ENCODE results near the gene ITGA11.

Gene ITGA11

GRCh38 chr15:68289621-68290352 lies 142.2 kb downstream of the ITGA11 start:
- DNase-seq (ENCODE audit: low read depth in 2 of 2): no peak

- DNase-seq (ENCODE audit: low read depth in 2 of 2): no peak
Observed at GRCh38 chr15:68289057-68289456, 142.9 kb downstream of the ITGA11 start.

- DNase-seq (ENCODE audit: low read depth in 2 of 2): no peak
Observed at GRCh38 chr15:68286256-68286655, 145.7 kb downstream of the ITGA11 start.

GRCh38 chr15:68285259-68285980 lies 146.5 kb downstream of the ITGA11 start:
- no peak for DNase-seq (ENCODE audit: low read depth in 2 of 2)

GRCh38 chr15:68284616-68285258 lies 147.2 kb downstream of the ITGA11 start:
- DNase-seq (ENCODE audit: low read depth in 2 of 2): no peak

GRCh38 chr15:68283401-68283800 lies 148.6 kb downstream of the ITGA11 start:
- DNase-seq (ENCODE audit: low read depth in 2 of 2): no peak

- DNase-seq (ENCODE audit: low read depth in 2 of 2): no peak
Observed at GRCh38 chr15:68281008-68281407, 151.0 kb downstream of the ITGA11 start.

- no peak for DNase-seq (ENCODE audit: low read depth in 2 of 2)
Observed at GRCh38 chr15:68279779-68280753, 151.9 kb downstream of the ITGA11 start.

- no peak for DNase-seq (ENCODE audit: low read depth in 2 of 2)
Observed at GRCh38 chr15:68278595-68279405, 153.2 kb downstream of the ITGA11 start.

- peak; percentile 50 to 51 for DNase-seq (ENCODE audit: low read depth in 2 of 2)
Observed at GRCh38 chr15:68278345-68278594, 153.7 kb downstream of the ITGA11 start.

- DNase-seq (ENCODE audit: low read depth in 2 of 2): peak; percentile 75 to 81
Observed at GRCh38 chr15:68277603-68278344, 154.2 kb downstream of the ITGA11 start, which contains the start of gene FEM1B. FEM1B (plus strand) TSS chr15:68277745; CDS start chr15:68278418, 673 bp downstream.

GRCh38 chr15:68277131-68277602 lies 154.8 kb downstream of the ITGA11 start:
- no peak for DNase-seq (ENCODE audit: low read depth in 2 of 2)

GRCh38 chr15:68276668-68277067 lies 155.3 kb downstream of the ITGA11 start:
- DNase-seq (ENCODE audit: low read depth in 2 of 2): no peak

- DNase-seq (ENCODE audit: low read depth in 2 of 2): no peak
Observed at GRCh38 chr15:68275165-68275746, 156.7 kb downstream of the ITGA11 start.

- no peak for DNase-seq (ENCODE audit: low read depth in 2 of 2)
Observed at GRCh38 chr15:68274201-68274848, 157.6 kb downstream of the ITGA11 start.

- DNase-seq (ENCODE audit: low read depth in 2 of 2): no peak
Observed at GRCh38 chr15:68272721-68273271, 159.2 kb downstream of the ITGA11 start.

- DNase-seq (ENCODE audit: low read depth in 2 of 2): no peak
Observed at GRCh38 chr15:68271854-68272471, 160.0 kb downstream of the ITGA11 start.

- DNase-seq (ENCODE audit: low read depth in 2 of 2): no peak
Observed at GRCh38 chr15:68268405-68268804, 163.6 kb downstream of the ITGA11 start.
